ENCODE data around the gene GABBR1. TPM values are rescaled to one million over a fixed set of nuclear protein-coding genes. Genes with fewer than 3 reads are reported as not detected.

The GABBR1 gene
- polyA plus RNA-seq, 1 of the 3 experiments (the other 2 are of a cell fraction) = 26.8 TPM

DNA sequence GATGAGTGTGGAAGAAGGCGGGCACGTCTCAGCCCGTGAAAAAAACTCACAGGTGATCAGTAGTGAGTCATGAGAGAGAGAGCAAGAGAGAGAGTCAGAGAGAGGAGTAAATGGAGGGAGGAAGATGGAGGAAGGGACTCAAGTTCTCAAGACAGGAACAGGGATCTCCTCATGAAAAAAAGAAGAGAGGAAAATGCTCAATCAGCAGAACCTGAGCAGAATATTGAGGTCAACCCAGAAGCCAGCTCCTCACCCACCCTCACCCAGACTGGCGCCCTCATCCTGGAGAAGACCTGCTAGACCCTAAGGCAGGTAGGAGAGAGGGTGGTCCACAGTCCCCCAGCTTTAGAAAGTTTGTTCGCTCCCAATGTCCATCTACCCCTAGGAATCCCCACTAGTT lies 78.2 kb downstream of the GABBR1 start (continued):
- TF ChIP-seq, protein P1, sequence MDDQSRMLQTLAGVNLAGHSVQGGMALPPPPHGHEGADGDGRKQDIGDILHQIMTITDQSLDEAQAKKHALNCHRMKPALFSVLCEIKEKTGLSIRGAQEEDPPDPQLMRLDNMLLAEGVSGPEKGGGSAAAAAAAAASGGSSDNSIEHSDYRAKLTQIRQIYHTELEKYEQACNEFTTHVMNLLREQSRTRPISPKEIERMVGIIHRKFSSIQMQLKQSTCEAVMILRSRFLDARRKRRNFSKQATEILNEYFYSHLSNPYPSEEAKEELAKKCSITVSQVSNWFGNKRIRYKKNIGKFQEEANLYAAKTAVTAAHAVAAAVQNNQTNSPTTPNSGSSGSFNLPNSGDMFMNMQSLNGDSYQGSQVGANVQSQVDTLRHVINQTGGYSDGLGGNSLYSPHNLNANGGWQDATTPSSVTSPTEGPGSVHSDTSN (IDR thresholded peaks at IDR 0.05) = no peak
- TF ChIP-seq ELF1 (IDR thresholded peaks at IDR 0.05) = no peak
- no peak for TF ChIP-seq RCOR1 (IDR thresholded peaks at IDR 0.05; ENCODE audit: low read length)

DNA sequence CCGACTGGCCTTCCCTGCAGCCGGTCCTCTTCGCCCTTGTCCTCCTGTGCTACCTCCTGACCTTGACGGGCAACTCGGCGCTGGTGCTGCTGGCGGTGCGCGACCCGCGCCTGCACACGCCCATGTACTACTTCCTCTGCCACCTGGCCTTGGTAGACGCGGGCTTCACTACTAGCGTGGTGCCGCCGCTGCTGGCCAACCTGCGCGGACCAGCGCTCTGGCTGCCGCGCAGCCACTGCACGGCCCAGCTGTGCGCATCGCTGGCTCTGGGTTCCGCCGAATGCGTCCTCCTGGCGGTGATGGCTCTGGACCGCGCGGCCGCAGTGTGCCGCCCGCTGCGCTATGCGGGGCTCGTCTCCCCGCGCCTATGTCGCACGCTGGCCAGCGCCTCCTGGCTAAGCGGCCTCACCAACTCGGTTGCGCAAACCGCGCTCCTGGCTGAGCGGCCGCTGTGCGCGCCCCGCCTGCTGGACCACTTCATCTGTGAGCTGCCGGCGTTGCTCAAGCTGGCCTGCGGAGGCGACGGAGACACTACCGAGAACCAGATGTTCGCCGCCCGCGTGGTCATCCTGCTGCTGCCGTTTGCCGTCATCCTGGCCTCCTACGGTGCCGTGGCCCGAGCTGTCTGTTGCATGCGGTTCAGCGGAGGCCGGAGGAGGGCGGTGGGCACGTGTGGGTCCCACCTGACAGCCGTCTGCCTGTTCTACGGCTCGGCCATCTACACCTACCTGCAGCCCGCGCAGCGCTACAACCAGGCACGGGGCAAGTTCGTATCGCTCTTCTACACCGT lies 79.5 kb downstream of the GABBR1 start:
- peak overlapping the region; percentile 64 for H3K4me2 ChIP-seq
- DNase-seq = peak; percentile 53
- H2AFZ ChIP-seq (ENCODE audit: low read depth) = no peak overlapping the region

DNA sequence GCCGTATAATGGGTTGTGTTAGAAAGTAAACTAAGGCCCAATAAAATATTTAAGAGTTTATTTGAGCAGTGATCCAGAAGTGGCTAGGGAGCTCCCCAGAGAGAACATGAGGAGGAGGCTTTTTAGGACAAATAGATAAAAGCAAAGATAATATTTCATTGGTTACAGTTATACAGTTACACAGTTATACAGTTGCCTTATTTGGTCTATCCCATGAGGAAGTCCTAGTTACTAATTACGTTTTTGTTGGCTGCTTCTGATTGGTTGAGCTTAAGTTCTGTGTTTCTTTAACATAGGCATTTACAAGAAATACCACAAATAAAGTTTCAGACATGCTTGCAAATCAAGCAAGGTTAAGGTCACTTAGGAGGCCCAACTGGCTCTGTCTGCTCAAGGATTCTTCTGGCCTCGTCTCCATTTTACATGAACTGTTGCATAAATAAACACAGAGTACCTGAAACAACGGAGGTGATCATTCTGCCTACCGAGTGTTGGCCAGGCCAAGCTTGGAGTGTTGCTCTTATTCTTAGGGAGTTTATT lies 80.4 kb downstream of the GABBR1 start:
- no peak overlapping the region for H3K4me2 ChIP-seq
- H3F3A ChIP-seq (replicated peaks; ENCODE audit: insufficient read depth) = no peaks in the 10 kb centered on the region
- no peak overlapping the region for H2AFZ ChIP-seq (ENCODE audit: low read depth)
- no peaks in the 10 kb centered on the region for H3K9me3 ChIP-seq
- no peaks in the 10 kb centered on the region for H4K20me1 ChIP-seq (ENCODE audit: insufficient read depth)
- no peak overlapping the region for H3K27ac ChIP-seq (ENCODE audit: low read depth in 2 of 2, low read length in 1 of 2)
- POLR2A ChIA-PET = no interaction called here
- no peak overlapping the region for H3K4me3 ChIP-seq (ENCODE audit: low read depth in 2 of 2, low read length in 1 of 2)
- no peaks in the 10 kb centered on the region for H3K79me2 ChIP-seq (ENCODE audit: insufficient read depth)
- peaks cover 61% of the 10 kb centered on the region for H3K27me3 ChIP-seq (ENCODE audit: insufficient read depth)
- H3K9ac ChIP-seq = no peak overlapping the region
- 20% methylated on average over 5 of the region's 5 CpGs for WGBS (ENCODE audit: low lambda C conversion rate)
- H3K9me2 ChIP-seq = no peaks in the 10 kb centered on the region
- CTCF ChIA-PET = no interaction called here
- peak; percentile 34 for DNase-seq
- H3K36me3 ChIP-seq (replicated peaks in 1 of 2; ENCODE audit: control insufficient read depth in 1 of 2, insufficient read depth in 2 of 2, low read length in 1 of 2) = no peaks in the 10 kb centered on the region
- no peaks in the 10 kb centered on the region for H3K4me1 ChIP-seq (ENCODE audit: control insufficient read depth in 1 of 2, insufficient read depth in 2 of 2, low read depth in 1 of 2, low read length in 1 of 2)
- peak; percentile 99 for TF ChIP-seq RFX5 (IDR thresholded peaks at IDR 0.05; ENCODE audit: low read length)
- TF ChIP-seq, protein P2, sequence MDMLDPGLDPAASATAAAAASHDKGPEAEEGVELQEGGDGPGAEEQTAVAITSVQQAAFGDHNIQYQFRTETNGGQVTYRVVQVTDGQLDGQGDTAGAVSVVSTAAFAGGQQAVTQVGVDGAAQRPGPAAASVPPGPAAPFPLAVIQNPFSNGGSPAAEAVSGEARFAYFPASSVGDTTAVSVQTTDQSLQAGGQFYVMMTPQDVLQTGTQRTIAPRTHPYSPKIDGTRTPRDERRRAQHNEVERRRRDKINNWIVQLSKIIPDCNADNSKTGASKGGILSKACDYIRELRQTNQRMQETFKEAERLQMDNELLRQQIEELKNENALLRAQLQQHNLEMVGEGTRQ (IDR thresholded peaks at IDR 0.05; ENCODE audit: borderline replicate concordance, low read depth, low read length) = no peak

More for the DNA sequence above, 79.5 kb downstream of the GABBR1 start:
- no peak overlapping the region for H3K9ac ChIP-seq
- H3K27me3 ChIP-seq (ENCODE audit: insufficient read depth) = peaks cover 70% of the 10 kb centered on the region
- H3K4me3 ChIP-seq (ENCODE audit: low read depth in 2 of 2, low read length in 1 of 2) = no peak overlapping the region
- H3K9me2 ChIP-seq = no peaks in the 10 kb centered on the region
- H3K79me2 ChIP-seq (ENCODE audit: insufficient read depth) = no peaks in the 10 kb centered on the region
- H3K4me1 ChIP-seq (ENCODE audit: control insufficient read depth in 1 of 2, insufficient read depth in 2 of 2, low read depth in 1 of 2, low read length in 1 of 2) = no peaks in the 10 kb centered on the region
- CTCF ChIA-PET = no interaction called here
- WGBS (ENCODE audit: low lambda C conversion rate) = 6% methylated on average over 41 of the region's 83 CpGs
- H4K20me1 ChIP-seq (ENCODE audit: insufficient read depth) = no peaks in the 10 kb centered on the region
- TF ChIP-seq FOXM1 (IDR thresholded peaks at IDR 0.05; ENCODE audit: low read depth) = no peak
- H3K36me3 ChIP-seq (replicated peaks in 1 of 2; ENCODE audit: control insufficient read depth in 1 of 2, insufficient read depth in 2 of 2, low read length in 1 of 2) = no peaks in the 10 kb centered on the region
- H3K27ac ChIP-seq (ENCODE audit: low read depth in 2 of 2, low read length in 1 of 2) = no peak overlapping the region
- H3F3A ChIP-seq (replicated peaks; ENCODE audit: insufficient read depth) = no peaks in the 10 kb centered on the region
- H3K9me3 ChIP-seq = no peaks in the 10 kb centered on the region
- POLR2A ChIA-PET = no interaction called here

DNA sequence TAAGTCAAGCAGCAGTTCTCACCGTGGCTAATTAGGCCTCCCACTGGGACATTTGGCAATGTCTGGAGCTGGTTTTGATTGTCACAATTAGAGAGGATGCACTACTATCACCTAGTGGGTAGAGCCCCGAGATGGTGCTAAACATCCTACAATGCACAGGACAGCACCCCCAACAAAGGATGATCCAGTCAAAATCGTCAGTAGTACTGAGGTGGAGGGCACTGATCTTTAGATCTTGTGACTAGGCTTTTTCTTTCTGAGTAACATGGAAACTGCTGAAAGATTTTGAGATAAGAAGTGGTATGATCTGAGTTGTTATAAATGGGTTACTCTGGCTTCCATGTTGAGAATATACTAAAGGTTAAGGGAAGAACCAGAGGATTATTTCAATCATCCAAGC lies 85.4 kb downstream of the GABBR1 start:
- Histone ChIP-seq H3K9me3 (no peaks in the 10 kb centered on the region), H3K27me3 (ENCODE audit: insufficient read depth) (peaks cover 17% of the 10 kb centered on the region; the same call in 1 of the 2 replicates), H2AFZ (ENCODE audit: low read depth) (no peak overlapping the region), H3K27ac (ENCODE audit: low read depth in 2 of 2, low read length in 1 of 2) (no peak overlapping the region), H3K4me1 (ENCODE audit: control insufficient read depth in 1 of 2, insufficient read depth in 2 of 2, low read depth in 1 of 2, low read length in 1 of 2) (no peaks in the 10 kb centered on the region), H4K20me1 (ENCODE audit: insufficient read depth) (no peaks in the 10 kb centered on the region), H3K36me3 (replicated peaks in 1 of 2; ENCODE audit: control insufficient read depth in 1 of 2, insufficient read depth in 2 of 2, low read length in 1 of 2) (no peaks in the 10 kb centered on the region), H3K79me2 (ENCODE audit: insufficient read depth) (no peaks in the 10 kb centered on the region), H3K4me3 (ENCODE audit: low read depth in 2 of 2, low read length in 1 of 2) (no peak overlapping the region), H3K4me2 (no peak overlapping the region), H3K9me2 (no peaks in the 10 kb centered on the region), H3F3A (replicated peaks; ENCODE audit: insufficient read depth) (no peaks in the 10 kb centered on the region), H3K9ac (no peak overlapping the region)
- CTCF ChIA-PET = no interaction called here
- no peak for DNase-seq
- POLR2A ChIA-PET = no interaction called here
- WGBS (ENCODE audit: low lambda C conversion rate) = 0% methylated on average over 3 of the region's 3 CpGs
- TF ChIP-seq FOXM1 (IDR thresholded peaks at IDR 0.05; ENCODE audit: low read depth) = no peak
- TF ChIP-seq, protein P3, sequence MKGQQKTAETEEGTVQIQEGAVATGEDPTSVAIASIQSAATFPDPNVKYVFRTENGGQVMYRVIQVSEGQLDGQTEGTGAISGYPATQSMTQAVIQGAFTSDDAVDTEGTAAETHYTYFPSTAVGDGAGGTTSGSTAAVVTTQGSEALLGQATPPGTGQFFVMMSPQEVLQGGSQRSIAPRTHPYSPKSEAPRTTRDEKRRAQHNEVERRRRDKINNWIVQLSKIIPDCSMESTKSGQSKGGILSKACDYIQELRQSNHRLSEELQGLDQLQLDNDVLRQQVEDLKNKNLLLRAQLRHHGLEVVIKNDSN (IDR thresholded peaks at IDR 0.05; ENCODE audit: borderline replicate concordance, low read depth) = no peak
- TF ChIP-seq TAF1 (IDR thresholded peaks at IDR 0.05; ENCODE audit: borderline replicate concordance, low read depth, low read length) = no peak
- no peak for TF ChIP-seq YY1 (IDR thresholded peaks at IDR 0.05; ENCODE audit: low read depth)
- no peak for TF ChIP-seq FOSL2 (IDR thresholded peaks at IDR 0.05; ENCODE audit: borderline replicate concordance, low read depth)
- no peak for TF ChIP-seq SIN3A (IDR thresholded peaks at IDR 0.05; ENCODE audit: borderline replicate concordance, low read depth, low read length)
- no peak for TF ChIP-seq NFIC (IDR thresholded peaks at IDR 0.05; ENCODE audit: borderline replicate concordance)
- no peak for TF ChIP-seq GATA2 (CRISPR knock-in tag; IDR thresholded peaks at IDR 0.05)
- TF ChIP-seq RAD21 (IDR thresholded peaks at IDR 0.05; ENCODE audit: low read length) = no peak
- no peak for TF ChIP-seq ELF1 (IDR thresholded peaks at IDR 0.05)
- no peak for TF ChIP-seq RFX5 (IDR thresholded peaks at IDR 0.05; ENCODE audit: low read length)
- TF ChIP-seq, protein P4, sequence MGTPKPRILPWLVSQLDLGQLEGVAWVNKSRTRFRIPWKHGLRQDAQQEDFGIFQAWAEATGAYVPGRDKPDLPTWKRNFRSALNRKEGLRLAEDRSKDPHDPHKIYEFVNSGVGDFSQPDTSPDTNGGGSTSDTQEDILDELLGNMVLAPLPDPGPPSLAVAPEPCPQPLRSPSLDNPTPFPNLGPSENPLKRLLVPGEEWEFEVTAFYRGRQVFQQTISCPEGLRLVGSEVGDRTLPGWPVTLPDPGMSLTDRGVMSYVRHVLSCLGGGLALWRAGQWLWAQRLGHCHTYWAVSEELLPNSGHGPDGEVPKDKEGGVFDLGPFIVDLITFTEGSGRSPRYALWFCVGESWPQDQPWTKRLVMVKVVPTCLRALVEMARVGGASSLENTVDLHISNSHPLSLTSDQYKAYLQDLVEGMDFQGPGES (IDR thresholded peaks at IDR 0.05; ENCODE audit: low read depth, low read length) = no peak
- no peak for TF ChIP-seq TCF12 (IDR thresholded peaks at IDR 0.05)
